ENCODE data around the gene NDUFA6. TPM values are rescaled to one million over a fixed set of nuclear protein-coding genes. Genes with fewer than 3 reads are reported as not detected.

Gene NDUFA6
- polyA plus RNA-seq, 2 of the 4 experiments (the other 2 are of a cell fraction): 79.1 to 99.0 TPM

DNA sequence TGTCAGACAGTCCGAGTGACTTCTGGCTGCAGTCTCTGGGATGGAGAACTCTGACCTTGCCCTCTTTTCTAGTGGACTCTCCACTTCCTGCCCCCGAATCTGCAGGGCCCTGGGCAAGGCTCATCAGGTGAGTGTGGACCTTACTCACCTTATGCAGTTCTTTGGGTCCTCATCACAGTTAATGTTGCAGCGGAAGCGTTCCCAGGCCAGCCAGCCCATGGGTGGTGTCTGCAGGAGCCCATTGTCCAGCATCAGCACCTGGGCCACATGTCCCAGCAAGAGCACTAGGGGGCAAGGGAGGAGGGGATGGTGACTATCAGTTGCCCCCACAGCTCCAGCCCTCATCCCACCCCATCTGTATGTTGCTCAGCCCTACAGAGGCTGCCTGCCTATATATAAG lies 22.3 kb downstream of the NDUFA6 start (continued):
- TF ChIP-seq, protein P1, sequence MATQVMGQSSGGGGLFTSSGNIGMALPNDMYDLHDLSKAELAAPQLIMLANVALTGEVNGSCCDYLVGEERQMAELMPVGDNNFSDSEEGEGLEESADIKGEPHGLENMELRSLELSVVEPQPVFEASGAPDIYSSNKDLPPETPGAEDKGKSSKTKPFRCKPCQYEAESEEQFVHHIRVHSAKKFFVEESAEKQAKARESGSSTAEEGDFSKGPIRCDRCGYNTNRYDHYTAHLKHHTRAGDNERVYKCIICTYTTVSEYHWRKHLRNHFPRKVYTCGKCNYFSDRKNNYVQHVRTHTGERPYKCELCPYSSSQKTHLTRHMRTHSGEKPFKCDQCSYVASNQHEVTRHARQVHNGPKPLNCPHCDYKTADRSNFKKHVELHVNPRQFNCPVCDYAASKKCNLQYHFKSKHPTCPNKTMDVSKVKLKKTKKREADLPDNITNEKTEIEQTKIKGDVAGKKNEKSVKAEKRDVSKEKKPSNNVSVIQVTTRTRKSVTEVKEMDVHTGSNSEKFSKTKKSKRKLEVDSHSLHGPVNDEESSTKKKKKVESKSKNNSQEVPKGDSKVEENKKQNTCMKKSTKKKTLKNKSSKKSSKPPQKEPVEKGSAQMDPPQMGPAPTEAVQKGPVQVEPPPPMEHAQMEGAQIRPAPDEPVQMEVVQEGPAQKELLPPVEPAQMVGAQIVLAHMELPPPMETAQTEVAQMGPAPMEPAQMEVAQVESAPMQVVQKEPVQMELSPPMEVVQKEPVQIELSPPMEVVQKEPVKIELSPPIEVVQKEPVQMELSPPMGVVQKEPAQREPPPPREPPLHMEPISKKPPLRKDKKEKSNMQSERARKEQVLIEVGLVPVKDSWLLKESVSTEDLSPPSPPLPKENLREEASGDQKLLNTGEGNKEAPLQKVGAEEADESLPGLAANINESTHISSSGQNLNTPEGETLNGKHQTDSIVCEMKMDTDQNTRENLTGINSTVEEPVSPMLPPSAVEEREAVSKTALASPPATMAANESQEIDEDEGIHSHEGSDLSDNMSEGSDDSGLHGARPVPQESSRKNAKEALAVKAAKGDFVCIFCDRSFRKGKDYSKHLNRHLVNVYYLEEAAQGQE (IDR thresholded peaks at IDR 0.05): no peak
- TF ChIP-seq TP53 (CRISPR knock-in tag; IDR thresholded peaks at IDR 0.05): no peak

DNA sequence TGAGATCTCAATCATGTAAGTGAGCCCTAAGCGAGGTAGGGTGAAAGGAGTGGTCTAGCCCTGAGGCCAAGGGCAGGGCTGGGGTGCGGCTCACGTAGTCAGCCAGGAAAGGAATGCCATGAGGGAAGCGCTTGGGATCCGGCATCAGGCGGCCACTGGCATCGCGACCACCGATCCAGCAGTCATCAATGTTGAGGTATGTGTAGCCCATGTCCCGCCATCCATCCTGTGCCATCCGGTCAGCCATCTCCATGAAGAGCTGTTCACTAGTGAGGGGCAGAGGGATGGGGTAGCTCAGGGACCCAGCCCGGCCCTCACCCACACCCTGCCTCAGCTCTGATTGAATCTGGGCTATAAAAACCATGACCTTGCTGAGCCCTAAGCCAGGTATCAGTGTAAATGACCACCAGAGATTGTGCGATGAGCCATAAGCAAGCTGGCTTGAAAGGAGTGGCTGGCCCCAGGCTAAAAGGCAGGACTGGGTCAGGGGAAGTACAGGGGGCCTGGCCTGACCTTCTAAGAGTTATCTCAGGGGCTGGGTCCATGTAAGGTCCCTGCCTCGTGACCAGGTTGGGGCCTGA lies 22.8 kb downstream of the NDUFA6 start:
- H3K4me2 ChIP-seq: no peak overlapping the region
- POLR2A ChIA-PET: no interaction called here
- H3K4me1 ChIP-seq: peaks cover 6% of the 10 kb centered on the region; the same call in 1 of the 3 replicates
- no peak for DNase-seq (ENCODE audit: low read depth in 1 of 2, low spot score in 1 of 2)
- CTCF ChIA-PET: interaction anchor here (0.6 kb wide), 1 partner anchor 111 kb away, joined by 3 read pairs; no protein-coding TSS in a partner anchor
- FAIRE-seq: no peak
- no peak for TF ChIP-seq JUN (IDR thresholded peaks at IDR 0.05)
- no peak for TF ChIP-seq PHF8 (IDR thresholded peaks at IDR 0.05; ENCODE audit: borderline replicate concordance, low read depth)
- no peak for TF ChIP-seq TFCP2L1 (CRISPR knock-in tag; IDR thresholded peaks at IDR 0.05)
- no peak for TF ChIP-seq SREBF2 (IDR thresholded peaks at IDR 0.05)
- TF ChIP-seq CHD2 (IDR thresholded peaks at IDR 0.05; ENCODE audit: low read length, partially characterized antibody): no peak
- no peak for TF ChIP-seq EHF (CRISPR knock-in tag; IDR thresholded peaks at IDR 0.05)
- no peak for TF ChIP-seq CBX8 (IDR thresholded peaks at IDR 0.05)
- no peak for TF ChIP-seq CBX2 (IDR thresholded peaks at IDR 0.05; ENCODE audit: borderline replicate concordance, low read depth)
- TF ChIP-seq, protein P2, sequence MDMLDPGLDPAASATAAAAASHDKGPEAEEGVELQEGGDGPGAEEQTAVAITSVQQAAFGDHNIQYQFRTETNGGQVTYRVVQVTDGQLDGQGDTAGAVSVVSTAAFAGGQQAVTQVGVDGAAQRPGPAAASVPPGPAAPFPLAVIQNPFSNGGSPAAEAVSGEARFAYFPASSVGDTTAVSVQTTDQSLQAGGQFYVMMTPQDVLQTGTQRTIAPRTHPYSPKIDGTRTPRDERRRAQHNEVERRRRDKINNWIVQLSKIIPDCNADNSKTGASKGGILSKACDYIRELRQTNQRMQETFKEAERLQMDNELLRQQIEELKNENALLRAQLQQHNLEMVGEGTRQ (IDR thresholded peaks at IDR 0.05): no peak
- TF ChIP-seq ZFP36 (IDR thresholded peaks at IDR 0.05; ENCODE audit: borderline replicate concordance, partially characterized antibody): no peak
- TF ChIP-seq KDM5A (IDR thresholded peaks at IDR 0.05): no peak
- no peak overlapping the region for H3K4me3 ChIP-seq
- H3K9me3 ChIP-seq: no peaks in the 10 kb centered on the region
- 86% methylated on average over 10 of the region's 14 CpGs for WGBS (ENCODE audit: missing lambda C conversion rate)
- ATAC-seq: no peak
- no peak overlapping the region for H3K27ac ChIP-seq

DNA sequence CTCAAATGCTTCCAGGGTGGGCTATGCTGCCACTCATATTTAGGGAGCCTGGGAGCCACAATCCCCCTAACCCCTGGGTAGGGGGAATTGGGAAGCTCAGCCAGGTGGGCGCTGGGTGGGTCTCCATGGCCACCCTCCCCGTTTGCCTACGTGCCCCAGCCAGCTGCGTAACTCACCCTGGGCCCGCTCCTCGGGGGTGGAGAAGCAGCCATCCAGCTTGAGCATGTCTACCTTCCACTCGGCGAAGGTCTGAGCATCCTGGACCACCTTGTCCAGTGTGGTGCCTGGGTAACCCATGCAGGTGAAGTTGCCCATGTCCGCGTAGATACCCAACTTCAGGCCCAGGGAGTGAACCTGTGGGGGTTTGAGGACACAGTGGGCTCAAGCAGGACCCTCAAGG lies 23.6 kb downstream of the NDUFA6 start:
- ChIA-PET CTCF (no interaction called here), POLR2A (no interaction called here)
- DNase-seq (ENCODE audit: low read depth in 1 of 2, low spot score in 1 of 2) (no peak), ATAC-seq (no peak), FAIRE-seq (no peak)
- Histone ChIP-seq H3K4me3 (no peak overlapping the region), H3K4me2 (no peak overlapping the region), H3K27ac (no peak overlapping the region), H3K4me1 (peaks cover 6% of the 10 kb centered on the region; the same call in 1 of the 3 replicates), H3K9me3 (no peaks in the 10 kb centered on the region)
- TF ChIP-seq HOXB13 (CRISPR knock-in tag; IDR thresholded peaks at IDR 0.05; ENCODE audit: low read depth) (no peak), FOSB (CRISPR knock-in tag; IDR thresholded peaks at IDR 0.05) (no peak), GATA3 (IDR thresholded peaks at IDR 0.05; ENCODE audit: borderline replicate concordance) (no peak), SMC3 (IDR thresholded peaks at IDR 0.05) (no peak), BHLHE40 (IDR thresholded peaks at IDR 0.05; ENCODE audit: low read depth, low read length) (no peak), RARB (CRISPR knock-in tag; IDR thresholded peaks at IDR 0.05) (no peak), EHF (CRISPR knock-in tag; IDR thresholded peaks at IDR 0.05) (no peak), ZNF302 (CRISPR knock-in tag; IDR thresholded peaks at IDR 0.05) (no peak), TP53 (CRISPR knock-in tag; IDR thresholded peaks at IDR 0.05) (no peak), TFCP2L1 (CRISPR knock-in tag; IDR thresholded peaks at IDR 0.05) (no peak), JUNB (IDR thresholded peaks at IDR 0.05) (no peak), MAZ (IDR thresholded peaks at IDR 0.05; ENCODE audit: borderline replicate concordance, low read depth, low read length) (no peak), CHD2 (IDR thresholded peaks at IDR 0.05; ENCODE audit: low read length, partially characterized antibody) (no peak)
- TF ChIP-seq, protein P3, sequence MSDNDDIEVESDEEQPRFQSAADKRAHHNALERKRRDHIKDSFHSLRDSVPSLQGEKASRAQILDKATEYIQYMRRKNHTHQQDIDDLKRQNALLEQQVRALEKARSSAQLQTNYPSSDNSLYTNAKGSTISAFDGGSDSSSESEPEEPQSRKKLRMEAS (IDR thresholded peaks at IDR 0.05): no peak
- TF ChIP-seq, protein P4, sequence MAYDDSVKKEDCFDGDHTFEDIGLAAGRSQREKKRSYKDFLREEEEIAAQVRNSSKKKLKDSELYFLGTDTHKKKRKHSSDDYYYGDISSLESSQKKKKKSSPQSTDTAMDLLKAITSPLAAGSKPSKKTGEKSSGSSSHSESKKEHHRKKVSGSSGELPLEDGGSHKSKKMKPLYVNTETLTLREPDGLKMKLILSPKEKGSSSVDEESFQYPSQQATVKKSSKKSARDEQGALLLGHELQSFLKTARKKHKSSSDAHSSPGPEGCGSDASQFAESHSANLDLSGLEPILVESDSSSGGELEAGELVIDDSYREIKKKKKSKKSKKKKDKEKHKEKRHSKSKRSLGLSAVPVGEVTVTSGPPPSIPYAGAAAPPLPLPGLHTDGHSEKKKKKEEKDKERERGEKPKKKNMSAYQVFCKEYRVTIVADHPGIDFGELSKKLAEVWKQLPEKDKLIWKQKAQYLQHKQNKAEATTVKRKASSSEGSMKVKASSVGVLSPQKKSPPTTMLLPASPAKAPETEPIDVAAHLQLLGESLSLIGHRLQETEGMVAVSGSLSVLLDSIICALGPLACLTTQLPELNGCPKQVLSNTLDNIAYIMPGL (CRISPR knock-in tag; IDR thresholded peaks at IDR 0.05; ENCODE audit: borderline replicate concordance): no peak
- TF ChIP-seq, protein P5, sequence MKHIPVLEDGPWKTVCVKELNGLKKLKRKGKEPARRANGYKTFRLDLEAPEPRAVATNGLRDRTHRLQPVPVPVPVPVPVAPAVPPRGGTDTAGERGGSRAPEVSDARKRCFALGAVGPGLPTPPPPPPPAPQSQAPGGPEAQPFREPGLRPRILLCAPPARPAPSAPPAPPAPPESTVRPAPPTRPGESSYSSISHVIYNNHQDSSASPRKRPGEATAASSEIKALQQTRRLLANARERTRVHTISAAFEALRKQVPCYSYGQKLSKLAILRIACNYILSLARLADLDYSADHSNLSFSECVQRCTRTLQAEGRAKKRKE (CRISPR knock-in tag; IDR thresholded peaks at IDR 0.05; ENCODE audit: low read depth): no peak
- TF ChIP-seq, protein P6, sequence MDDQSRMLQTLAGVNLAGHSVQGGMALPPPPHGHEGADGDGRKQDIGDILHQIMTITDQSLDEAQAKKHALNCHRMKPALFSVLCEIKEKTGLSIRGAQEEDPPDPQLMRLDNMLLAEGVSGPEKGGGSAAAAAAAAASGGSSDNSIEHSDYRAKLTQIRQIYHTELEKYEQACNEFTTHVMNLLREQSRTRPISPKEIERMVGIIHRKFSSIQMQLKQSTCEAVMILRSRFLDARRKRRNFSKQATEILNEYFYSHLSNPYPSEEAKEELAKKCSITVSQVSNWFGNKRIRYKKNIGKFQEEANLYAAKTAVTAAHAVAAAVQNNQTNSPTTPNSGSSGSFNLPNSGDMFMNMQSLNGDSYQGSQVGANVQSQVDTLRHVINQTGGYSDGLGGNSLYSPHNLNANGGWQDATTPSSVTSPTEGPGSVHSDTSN (IDR thresholded peaks at IDR 0.05): no peak
- WGBS (ENCODE audit: missing lambda C conversion rate): no CpG with 5 or more reads among the region's 10 CpGs

All from A549 (cell line).